Right kidney (tissue), 9 donors: ENCODE results near the gene RIPPLY1.

Experiments used
- DNase-seq: peaks from one replicate; pipeline ENCODE4 v3.0.0-alpha.2; 2016
- long read RNA-seq, 8 donors: transcript quantifications; one replicate each; lab custom pipeline, GENCODE V29; 2026

The RIPPLY1 gene
- long read RNA-seq, donor 1, partial matches to known transcripts = 0 of 3 reads
- long read RNA-seq, donor 1, other reads (novel, unspliced or antisense) = 0 of 3 reads
- long read RNA-seq, donor 2, partial matches to known transcripts = 0 of 2 reads
- long read RNA-seq, donor 2, other reads (novel, unspliced or antisense) = 0 of 2 reads
- long read RNA-seq, donor 3, partial matches to known transcripts = 0 of 1 reads
- long read RNA-seq, donor 3, other reads (novel, unspliced or antisense) = 0 of 1 reads
- long read RNA-seq, donor 4 = 0 reads
- long read RNA-seq, donor 5, partial matches to known transcripts = 0 of 1 reads
- long read RNA-seq, donor 5, other reads (novel, unspliced or antisense) = 0 of 1 reads
- long read RNA-seq, donor 6, partial matches to known transcripts = 0 of 1 reads
- long read RNA-seq, donor 6, other reads (novel, unspliced or antisense) = 0 of 1 reads
- long read RNA-seq, donor 7, partial matches to known transcripts = 0 of 1 reads
- long read RNA-seq, donor 7, other reads (novel, unspliced or antisense) = 0 of 1 reads
- long read RNA-seq, donor 8, partial matches to known transcripts = 0 of 1 reads
- long read RNA-seq, donor 8, other reads (novel, unspliced or antisense) = 0 of 1 reads

GRCh38 chrX:106903291-106903824 lies at the start of gene RIPPLY1:
TSS of gene RIPPLY1 (minus strand) at chrX:106903341. CDS start at chrX:106903287, 54 bp downstream.
- DNase-seq = no peak

GRCh38 chrX:106952538-106952937 lies 49.4 kb upstream of the RIPPLY1 start:
- no peak for DNase-seq

GRCh38 chrX:106952089-106952488 lies 48.9 kb upstream of the RIPPLY1 start:
- no peak for DNase-seq

GRCh38 chrX:106951230-106951629 lies 48.1 kb upstream of the RIPPLY1 start:
- no peak for DNase-seq

- DNase-seq = no peak
These were observed 47.2 kb upstream of the RIPPLY1 start for GRCh38 chrX:106950381-106950780.

GRCh38 chrX:106949366-106949765 lies 46.2 kb upstream of the RIPPLY1 start:
- no peak for DNase-seq

- DNase-seq = no peak
These were observed 45.5 kb upstream of the RIPPLY1 start for GRCh38 chrX:106948641-106949040.

- DNase-seq = no peak
These were observed 43.3 kb upstream of the RIPPLY1 start for GRCh38 chrX:106946464-106946863.

- no peak for DNase-seq
These were observed 36.9 kb upstream of the RIPPLY1 start for GRCh38 chrX:106940068-106940467.

- DNase-seq = no peak
These were observed 36.4 kb upstream of the RIPPLY1 start for GRCh38 chrX:106939566-106939965.

GRCh38 chrX:106936246-106936645 lies 33.1 kb upstream of the RIPPLY1 start:
- no peak for DNase-seq

- DNase-seq = no peak
These were observed 32.0 kb upstream of the RIPPLY1 start for GRCh38 chrX:106935175-106935574.

- DNase-seq = no peak
These were observed 30.4 kb upstream of the RIPPLY1 start for GRCh38 chrX:106933538-106933961.

GRCh38 chrX:106932960-106933537 lies 29.9 kb upstream of the RIPPLY1 start:
- no peak for DNase-seq

- no peak for DNase-seq
These were observed 29.4 kb upstream of the RIPPLY1 start for GRCh38 chrX:106932492-106932923.

- DNase-seq = no peak
These were observed 28.8 kb upstream of the RIPPLY1 start for GRCh38 chrX:106931831-106932491.

GRCh38 chrX:106928227-106928626 lies 25.1 kb upstream of the RIPPLY1 start:
- no peak for DNase-seq

GRCh38 chrX:106927700-106928099 lies 24.6 kb upstream of the RIPPLY1 start:
- no peak for DNase-seq

GRCh38 chrX:106927023-106927422 lies 23.9 kb upstream of the RIPPLY1 start:
- DNase-seq = no peak

- DNase-seq = no peak
These were observed 18.5 kb upstream of the RIPPLY1 start for GRCh38 chrX:106921637-106922036.

GRCh38 chrX:106919932-106920452 lies 16.9 kb upstream of the RIPPLY1 start, which contains the start of gene CLDN2:
TSS of gene CLDN2 (plus strand) at chrX:106920402. CDS start at chrX:106928229, 7,827 bp downstream.
- DNase-seq = no peak

- no peak for DNase-seq
These were observed 14.8 kb upstream of the RIPPLY1 start for GRCh38 chrX:106917830-106918500.
